Hematopoietic multipotent progenitor cell treated with erythropoietin and hydrocortisone succinate and interleukin-3 and kit ligand, for 6 days (in vitro differentiated cells): ENCODE measurements around the gene S100Z.
A peak's percentile ranks its signal among the peaks of the same experiment; 100 is the strongest.
"Not testable (repeated sequence)": the region's sequence is repeated elsewhere in the genome, so short reads cannot be mapped to it uniquely, and the experiment has no call there.

Experiments
- DNase-seq: peaks from one replicate; pipeline ENCODE4 v3.0.0-alpha.2; 2015

Gene S100Z

DNA sequence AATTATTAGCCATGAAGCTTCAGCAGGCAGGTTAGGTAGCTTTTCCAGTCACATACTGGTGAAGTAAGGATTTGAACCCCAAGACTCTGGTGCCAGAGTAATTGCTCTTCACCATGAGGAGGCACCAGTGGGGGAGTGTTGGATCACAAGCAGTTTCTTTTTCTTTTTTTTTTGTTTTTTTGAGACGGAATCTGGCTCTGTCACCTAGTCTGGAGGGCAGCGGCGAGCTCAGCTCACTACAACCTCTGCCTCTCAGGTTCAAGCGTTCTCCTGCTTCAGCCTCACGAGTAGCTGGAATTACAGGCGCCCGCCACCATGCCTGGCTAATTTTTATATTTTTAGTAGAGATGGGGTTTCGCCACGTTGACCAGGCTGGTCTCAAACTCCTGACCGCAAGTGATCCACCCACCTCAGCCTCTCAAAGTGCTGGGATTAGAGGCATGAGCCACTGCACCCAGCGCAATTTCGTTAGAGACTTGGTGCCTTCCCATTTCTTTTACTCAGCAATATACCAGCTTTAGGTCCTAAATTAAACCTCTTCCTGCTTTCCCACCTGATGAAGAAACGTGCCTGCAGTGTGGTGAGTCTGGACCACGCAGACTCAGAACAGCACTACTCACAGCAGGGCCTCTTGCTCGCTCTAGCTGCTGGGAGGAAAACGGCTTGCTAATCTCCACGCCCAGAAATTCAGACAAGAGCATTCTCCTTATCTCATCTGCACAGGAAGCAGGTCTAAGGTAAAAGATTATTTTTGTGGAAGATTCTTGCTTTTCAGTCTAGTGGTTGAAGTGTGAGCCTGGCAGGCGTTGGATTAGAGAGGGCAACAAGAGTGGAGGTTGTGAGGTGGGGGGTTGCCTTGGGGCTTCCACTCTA lies at the start of gene S100Z:
Gene S100Z (plus strand): TSS at position 596 of the 873 bp plus-strand sequence. CDS start 25,346 bp downstream, outside the sequence.
- DNase-seq, result peak; percentile 97

DNA sequence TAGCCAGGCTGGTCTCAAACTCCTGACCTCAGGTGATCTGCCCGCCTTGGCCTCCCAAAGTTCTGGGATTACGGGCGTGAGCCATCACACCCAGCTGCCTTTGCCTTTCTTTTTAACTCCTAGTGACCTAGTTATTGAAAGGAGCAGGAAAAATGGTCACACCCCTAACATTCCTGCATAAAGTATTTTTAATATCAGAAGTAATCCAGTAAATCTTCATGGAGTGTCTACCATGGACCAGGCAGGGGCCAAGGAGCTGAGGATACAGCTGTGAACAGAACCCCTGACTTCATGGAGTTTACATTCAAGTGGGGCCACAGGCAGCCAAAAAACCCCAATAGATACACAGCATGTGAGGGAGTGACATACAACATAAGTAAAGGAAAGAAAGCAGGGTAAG lies 49.2 kb upstream of the S100Z start:
- no peak for DNase-seq

GRCh38 chr5:76801159-76801802 lies 48.5 kb upstream of the S100Z start:
- DNase-seq, result no peak

- DNase-seq, result no peak
Observed at GRCh38 chr5:76801803-76802195, 48.0 kb upstream of the S100Z start.

DNA sequence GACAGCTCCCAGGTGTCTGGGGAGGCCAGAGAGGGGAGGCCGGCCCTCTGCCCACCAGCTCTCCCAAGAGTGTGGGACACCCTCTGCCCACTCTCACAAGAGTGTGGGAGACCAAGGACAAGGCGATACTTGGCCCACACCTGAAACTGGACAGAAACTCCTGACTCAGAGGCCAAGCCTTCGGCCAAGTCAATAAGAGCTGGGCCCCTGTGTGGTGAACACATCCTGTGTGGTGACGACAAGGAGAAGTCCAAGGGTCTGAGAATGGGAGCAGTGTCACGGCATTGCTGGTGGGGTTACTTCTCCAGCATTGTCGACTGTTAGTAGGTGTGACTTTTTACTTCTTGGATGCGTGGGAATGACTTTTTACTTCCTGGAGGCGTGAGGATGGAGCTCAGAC lies 45.5 kb upstream of the S100Z start:
- DNase-seq, result no peak

DNA sequence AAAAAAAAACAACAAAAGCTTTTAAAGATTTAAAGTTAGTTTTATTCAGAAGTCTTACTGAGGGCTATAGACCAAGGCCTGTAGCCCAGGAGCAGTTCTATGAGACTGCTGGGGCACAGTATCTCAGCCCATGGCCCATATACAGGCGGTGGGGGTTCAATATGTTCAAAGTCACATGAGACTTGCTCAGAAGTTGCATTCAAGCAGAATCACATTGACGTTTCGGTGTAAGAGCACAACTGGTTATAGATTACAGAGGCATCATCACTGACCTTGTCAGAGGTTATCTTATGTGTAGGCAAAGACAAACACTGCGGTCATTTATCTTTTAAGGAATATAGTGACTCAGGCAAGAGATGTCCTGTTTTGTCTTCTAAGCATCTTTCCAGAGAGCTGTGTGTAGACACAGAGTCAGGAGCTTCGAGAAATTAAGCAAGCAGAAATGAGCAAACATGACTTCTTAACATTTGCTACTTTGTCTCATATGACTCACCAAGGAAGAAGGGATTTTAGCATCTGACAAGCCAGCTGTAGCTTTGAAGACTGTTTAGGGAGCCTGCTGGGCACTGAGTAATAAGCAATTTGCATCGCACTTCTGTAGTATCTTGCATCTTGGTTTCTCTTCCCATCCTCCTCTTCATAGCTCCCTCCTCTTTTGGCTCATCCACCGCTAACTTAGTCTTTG lies 43.9 kb upstream of the S100Z start:
- DNase-seq, result no peak

GRCh38 chr5:76807296-76807695 lies 42.5 kb upstream of the S100Z start:
- no peak for DNase-seq

DNA sequence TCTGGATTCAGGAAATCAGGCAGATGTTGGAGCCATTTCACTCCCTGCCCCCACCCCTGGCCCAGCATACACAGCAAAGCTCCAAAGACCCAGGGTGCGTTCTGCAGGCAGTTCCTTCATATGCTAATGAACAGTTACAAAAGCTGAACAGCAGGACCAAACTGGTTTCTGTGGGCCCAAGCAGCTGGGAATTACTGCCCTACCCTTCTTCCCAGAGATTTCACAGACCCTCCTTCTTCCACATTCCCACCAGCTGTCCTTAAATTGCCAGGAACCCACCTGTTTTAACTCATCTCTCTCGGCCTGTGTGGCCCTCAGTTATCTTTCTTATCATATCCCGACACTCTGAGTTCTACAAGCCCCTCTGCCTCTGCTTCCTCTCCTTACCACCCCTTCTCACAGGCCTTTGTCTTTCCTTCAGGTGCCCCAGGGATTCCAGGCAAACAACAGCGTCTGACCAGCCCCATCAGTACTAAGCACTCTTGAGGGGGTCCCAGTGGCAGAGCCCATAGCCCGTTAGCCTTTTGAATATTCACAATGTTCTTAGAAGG lies 41.6 kb upstream of the S100Z start:
- no peak for DNase-seq

DNA sequence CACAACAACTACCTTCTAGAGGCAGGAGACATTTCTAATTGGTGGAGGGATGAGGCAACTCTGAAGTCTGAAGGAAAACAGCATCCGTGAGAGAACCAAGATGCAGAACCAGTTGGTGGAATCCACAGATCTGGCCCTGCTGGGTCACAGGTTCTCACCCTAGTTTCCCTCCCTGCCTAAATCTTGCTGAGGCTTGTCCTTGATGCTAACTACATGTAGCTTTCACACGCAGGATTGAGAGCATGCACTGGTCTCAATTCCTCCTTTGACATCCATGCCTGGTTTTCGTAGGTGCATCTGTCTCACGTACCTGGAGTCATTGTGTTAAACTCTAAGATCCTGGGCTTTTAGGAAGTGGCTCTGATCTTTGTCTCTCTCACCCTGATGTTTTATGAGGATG lies 40.7 kb upstream of the S100Z start:
- no peak for DNase-seq

- no peak for DNase-seq
Observed at GRCh38 chr5:76810236-76810635, 39.6 kb upstream of the S100Z start.

DNA sequence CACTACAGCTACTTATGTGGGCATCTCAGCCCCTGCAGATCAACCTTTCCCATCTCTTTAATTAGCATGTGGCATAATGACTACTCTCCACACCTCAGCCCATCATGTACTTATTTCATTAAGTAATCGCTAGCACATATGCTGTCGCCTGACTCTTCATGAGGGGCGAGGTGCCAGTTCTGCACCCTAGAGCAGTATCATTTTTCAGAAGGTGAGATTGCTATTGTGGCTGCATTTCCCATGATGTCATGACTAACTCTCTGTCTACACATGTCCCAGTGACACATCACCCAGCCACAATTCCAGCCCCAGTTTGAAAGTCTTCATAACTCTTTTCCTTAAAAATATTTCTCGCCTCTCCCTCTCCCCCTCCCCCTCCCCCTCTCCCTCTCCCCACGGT lies 38.6 kb upstream of the S100Z start:
- no peak for DNase-seq

DNA sequence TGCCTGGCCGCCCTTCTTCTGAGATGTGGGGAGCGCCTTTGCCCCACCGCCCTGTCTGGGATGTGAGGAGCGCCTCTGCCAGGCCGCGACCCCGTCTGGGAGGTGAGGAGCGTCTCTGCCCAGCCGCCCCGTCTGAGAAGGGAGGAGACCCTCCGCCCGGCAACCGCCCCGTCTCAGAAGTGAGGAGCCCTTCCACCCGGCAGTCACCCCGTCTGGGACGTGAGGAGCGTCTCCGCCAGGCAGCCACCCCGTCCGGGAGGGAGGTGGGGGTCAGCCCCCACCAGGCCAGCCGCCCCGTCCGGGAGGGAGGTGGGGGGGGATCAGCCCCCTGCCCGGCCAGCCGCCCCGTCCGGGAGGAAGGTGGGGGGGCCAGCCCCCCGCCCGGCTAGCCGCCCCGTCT lies 37.6 kb upstream of the S100Z start:
- not testable (repeated sequence) for DNase-seq

DNA sequence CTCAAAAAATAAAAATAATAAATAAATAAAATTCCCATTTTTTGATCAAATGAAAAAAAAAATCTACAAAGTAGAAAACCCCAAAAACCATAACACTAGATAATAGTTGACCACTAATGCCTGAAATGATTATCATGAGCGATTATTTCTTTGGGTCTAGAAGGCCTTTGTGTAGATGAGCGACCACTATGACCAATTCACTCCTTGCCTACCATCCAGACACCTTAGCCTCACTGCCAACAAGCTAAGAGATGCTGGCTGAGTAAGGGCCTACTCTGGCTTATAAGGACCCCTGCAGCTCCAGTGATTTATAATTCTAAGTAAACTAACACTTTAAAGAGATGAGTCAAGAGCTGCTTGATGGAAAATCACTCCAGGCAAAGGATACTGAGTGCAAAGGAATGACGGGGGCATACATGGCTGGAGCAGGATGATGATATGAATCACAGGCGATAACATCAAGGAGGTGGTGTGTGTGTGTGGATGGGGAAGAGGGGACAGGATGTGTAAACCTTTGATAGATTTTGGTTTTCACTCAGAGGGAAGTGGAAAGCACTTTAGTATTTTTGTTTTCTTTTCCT lies 35.7 kb upstream of the S100Z start:
- no peak for DNase-seq

DNA sequence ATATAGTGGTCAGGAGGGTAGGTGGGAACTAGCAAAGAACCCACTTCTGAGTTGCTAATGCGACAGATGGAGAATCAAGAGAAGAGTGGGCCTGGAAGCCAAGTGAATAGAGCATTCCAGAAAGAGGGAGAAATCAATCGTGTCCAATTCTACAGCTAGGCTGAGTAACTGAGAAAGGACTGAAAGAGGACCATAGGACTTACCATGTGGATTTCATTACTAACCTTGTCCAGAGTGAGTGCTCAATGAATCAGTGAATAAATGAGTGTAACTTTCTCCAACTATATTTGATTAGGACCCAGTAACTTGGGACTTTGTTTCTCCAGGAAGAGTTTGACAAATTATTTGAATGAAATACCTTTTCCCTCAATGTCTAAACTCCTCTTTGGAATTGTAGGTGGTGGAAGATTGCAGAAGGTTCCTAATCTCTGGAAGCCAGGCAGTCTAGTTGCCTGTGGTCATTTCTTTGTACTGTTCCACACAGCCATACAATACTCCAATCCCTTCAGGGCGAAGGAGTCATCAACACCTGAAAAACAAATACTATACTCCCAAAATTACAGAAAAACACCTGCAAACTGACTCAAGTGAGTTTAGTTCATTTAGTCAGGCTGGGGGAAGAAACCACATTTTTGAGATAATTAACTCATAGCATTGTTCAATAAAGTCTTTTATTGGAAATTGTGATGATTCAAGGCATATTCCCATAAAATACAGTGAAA lies 33.5 kb upstream of the S100Z start:
- DNase-seq, result no peak

- peak; percentile 54 for DNase-seq
Observed at GRCh38 chr5:76818844-76819831, 30.7 kb upstream of the S100Z start, which contains the start of gene F2RL1. Gene F2RL1 (plus strand): TSS chr5:76819030. CDS start chr5:76819183, 153 bp downstream.

DNA sequence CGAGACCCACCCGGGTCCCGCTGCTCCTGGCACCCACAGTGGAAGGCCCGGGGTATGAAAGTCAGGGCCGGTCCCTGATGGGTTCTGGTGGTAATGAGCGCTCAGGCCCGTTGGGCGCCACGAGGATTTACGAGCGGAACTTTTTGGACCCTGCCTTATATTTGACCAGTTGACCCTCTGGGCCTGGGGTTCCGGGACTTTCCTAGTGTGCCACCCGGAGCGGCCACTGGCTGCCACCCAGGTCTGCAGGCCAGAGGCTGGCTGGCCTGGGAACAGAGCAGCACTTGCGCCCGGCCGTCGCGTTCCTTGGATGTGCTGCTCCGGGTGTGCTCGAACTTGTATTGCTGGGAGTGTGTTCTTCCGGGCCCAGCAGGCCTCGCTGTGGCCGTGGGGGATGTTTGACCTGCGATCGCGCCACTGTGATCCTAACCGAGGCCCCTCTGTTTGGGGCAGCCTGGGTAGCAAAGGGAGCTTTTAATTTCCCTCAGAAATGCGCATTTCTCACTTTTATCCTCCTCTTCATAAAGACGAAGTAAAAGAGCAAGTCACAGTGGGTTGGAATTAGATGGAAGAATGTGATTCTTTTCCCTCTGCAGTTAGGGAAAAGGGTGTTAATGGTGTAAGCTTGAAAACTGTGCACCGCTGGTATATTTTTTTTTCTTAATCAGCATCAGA lies 29.8 kb upstream of the S100Z start:
- DNase-seq, result no peak

- no peak for DNase-seq
Observed at GRCh38 chr5:76820526-76820890, 29.3 kb upstream of the S100Z start.

DNA sequence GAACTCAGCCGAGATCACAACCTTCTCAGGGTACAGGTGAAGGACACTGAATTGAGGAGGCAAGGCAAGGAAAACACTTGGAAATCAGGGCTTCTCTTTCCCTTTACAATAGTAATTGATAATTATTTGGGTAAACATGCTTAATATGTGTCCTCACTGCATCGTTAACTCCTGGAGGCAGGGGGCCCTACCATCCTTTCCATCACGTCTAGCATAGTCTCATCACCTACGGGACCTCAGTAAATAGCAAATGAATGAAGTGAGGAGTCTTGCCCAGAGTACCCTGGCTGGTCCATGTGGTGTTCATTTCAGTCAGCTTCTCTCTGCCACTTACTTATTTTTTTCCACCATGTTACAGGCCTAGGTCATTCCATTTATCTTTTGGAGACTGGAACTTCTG lies 28.7 kb upstream of the S100Z start:
- DNase-seq, result peak; percentile 10

- DNase-seq, result not testable (repeated sequence)
Observed at GRCh38 chr5:76822105-76822731, 27.6 kb upstream of the S100Z start.

DNA sequence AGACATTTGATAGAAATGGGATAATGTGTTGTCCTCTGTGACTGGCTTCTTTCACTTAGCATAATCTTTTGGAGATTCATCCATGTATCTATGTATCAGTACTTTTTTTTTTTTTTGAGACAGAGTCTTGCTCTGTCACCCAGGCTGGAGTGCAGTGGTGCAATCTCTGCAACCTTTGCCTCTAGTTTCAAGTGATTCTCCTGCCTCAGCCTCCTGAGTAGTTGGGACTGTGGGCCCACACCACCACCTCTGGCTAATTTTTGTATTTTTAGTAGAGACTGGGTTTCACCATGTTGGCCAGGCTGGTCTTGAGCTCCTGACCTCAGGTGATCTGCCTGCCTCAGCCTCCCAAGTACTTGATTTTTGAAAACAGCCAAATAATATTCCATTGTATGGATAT lies 23.4 kb upstream of the S100Z start:
- not testable (repeated sequence) for DNase-seq
